MM.1S (cell line): ENCODE results near the gene SLC38A8.

ENCODE experiments used
- CTCF ChIP-seq: fragments of 300-600 bp; sonication (generic); IDR thresholded peaks from 2 replicates; pipeline ENCODE4 v1.5.1; 2016; ENCODE audit warnings: antibody characterized with exemption, low read length, mixed read lengths
- EZH2 ChIP-seq: fragments of 300-600 bp; sonication (generic); optimal IDR thresholded peaks from 2 replicates; pipeline ENCODE3; 2017; ENCODE audit warnings: low read depth, mild to moderate bottlenecking, antibody characterized with exemption, low read length, mixed read lengths
- EZH2phosphoT487 ChIP-seq: fragments of 300-600 bp; sonication (generic); IDR thresholded peaks from 2 replicates; pipeline ENCODE4 v1.6.1; 2018; ENCODE audit warnings: antibody characterized with exemption, low read length

GRCh38 chr16:84038469-84038868 is 4.1 kb downstream of the SLC38A8 start:
- no peak for TF ChIP-seq EZH2
- no peak for TF ChIP-seq CTCF
- TF ChIP-seq EZH2phosphoT487: no peak
